NCI-H1436 treated with DMSO at 0.1 percent for 48 hours (cell line): ENCODE results near the gene DNAH8.

Experiments
- DNase-seq: peaks from one replicate; lab custom pipeline; 2025; lab: John Stamatoyannopoulos, UW

DNAH8 gene

GRCh38 chr6:38974389-38975151 lies 259.5 kb downstream of the DNAH8 start:
- no peak for DNase-seq

- no peak for DNase-seq
Observed at GRCh38 chr6:38975621-38976049, 260.5 kb downstream of the DNAH8 start.

GRCh38 chr6:38976051-38976450 lies 260.9 kb downstream of the DNAH8 start:
- DNase-seq: no peak

DNA sequence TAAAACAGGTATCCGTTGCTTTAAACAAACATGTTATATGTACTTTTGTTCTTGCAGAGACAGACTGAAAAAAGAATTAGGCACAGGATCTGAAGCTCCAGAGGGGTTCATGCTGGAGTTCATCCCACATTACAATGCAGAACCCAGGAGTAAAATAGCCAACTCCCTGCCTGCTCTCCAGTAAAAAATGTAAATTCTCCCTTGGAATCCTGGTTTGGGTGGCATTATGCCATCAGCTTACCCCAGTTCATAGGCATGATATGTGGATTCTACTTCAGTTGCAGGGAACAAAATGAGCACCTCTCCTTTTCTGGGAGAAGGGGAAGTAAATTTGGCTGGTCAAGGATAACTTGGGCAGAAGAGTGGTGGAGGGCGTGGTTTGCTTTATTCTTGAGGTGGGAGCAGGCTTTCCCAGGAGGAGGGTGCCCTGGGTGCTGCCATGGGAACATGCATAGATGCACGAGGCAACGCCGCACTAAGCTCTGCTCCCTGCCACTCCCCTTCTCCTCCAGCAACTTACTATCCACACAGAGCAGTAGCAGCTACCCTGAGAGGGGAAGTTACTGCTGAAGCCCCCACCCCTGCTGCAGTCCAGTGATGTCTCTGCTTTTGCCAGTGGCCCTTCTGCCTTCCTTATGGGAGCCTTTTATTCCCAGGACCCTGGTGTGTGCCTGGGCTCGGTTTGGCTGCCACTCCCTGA lies 261.8 kb downstream of the DNAH8 start:
- DNase-seq: no peak

DNA sequence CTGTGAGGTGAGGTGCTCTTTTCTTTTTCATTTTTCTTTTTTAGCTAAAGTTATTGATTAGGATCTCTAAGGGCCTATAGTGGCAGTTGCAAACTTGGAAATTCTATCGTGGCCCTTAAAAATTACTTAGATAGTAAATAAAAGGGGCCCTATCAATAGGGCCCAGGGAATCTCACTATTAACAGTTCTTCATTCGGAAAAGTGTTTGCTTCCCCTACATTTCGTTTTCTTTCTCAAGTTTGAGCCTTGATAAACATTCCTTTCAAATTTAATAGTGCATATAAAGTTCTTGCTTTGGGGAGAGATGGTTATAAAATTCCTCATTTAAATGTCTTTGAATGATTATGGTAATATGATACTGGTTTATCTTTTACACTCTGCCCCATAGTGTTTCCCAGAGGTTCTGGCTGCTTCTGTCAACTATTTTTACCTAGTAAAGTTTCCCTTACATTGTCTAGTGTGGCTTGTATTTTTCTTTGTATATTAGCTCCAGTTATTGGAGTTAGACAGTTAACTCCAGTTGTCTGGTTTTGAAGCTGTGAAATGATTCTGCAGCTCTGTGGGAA lies 263.1 kb downstream of the DNAH8 start:
- DNase-seq: no peak

DNA sequence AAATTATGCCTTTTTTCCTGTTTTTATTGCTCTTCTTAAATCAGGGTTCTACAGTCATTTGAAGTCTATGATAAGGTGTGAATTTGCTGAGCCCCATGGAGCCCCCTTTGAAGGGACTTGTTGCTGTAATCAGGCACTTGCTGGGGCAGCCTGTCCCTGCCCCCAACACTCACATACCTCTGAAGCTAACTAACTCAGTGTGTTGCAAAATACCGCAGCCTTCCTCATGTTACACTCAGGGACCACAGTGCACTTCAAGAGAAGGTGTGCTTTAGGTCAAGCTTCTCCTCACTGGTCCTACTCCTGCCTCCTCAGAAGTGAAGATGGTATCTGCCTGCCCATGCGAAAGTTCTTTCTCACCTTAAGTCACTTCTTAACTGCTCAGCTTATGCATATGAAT lies 267.4 kb downstream of the DNAH8 start:
- no peak for DNase-seq

GRCh38 chr6:38984723-38985122 lies 269.6 kb downstream of the DNAH8 start:
- DNase-seq: no peak

DNA sequence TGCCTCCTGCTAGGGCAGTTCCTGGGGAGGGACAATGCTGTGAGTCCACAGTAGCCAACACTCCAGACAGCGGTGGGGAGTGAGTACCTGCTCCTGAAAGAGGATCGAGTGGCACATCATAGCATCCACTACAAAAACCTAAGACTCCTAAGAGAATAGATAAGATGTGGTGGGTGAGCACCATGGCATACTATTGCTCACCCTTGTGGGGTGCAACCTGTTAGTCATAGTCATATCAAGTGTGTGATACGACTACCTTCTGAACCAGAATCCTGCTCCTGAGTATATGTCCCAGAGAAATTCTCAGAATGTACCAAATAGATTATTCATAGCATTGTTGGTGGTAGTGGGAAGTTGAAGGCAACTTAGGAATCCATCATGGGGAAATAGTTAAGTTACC lies 270.7 kb downstream of the DNAH8 start:
- DNase-seq: no peak

- no peak for DNase-seq
Observed at GRCh38 chr6:38987503-38987902, 272.4 kb downstream of the DNAH8 start.

GRCh38 chr6:38988736-38989449 lies 273.8 kb downstream of the DNAH8 start:
- DNase-seq: no peak

DNA sequence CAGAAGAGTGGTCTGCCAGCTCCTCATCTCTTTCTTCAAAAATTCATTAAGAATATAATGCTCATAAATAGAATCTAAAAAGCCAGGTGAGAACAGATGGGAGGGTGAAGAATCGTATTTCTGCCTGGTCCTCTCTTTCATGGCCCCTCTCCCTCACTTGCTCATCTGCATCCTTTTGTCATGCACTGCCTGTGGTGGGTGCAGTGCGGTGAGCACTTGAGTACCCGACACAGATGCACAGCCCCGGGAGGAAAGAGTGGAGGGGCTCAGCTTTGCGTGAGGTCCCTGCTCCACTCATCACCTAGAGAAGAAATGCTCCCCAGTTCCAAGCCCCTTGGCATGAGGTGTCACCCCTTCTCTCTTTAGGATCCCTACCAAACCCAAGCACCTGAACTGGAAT lies 275.4 kb downstream of the DNAH8 start:
- no peak for DNase-seq

GRCh38 chr6:38996676-38997075 lies 281.6 kb downstream of the DNAH8 start:
- no peak for DNase-seq

DNA sequence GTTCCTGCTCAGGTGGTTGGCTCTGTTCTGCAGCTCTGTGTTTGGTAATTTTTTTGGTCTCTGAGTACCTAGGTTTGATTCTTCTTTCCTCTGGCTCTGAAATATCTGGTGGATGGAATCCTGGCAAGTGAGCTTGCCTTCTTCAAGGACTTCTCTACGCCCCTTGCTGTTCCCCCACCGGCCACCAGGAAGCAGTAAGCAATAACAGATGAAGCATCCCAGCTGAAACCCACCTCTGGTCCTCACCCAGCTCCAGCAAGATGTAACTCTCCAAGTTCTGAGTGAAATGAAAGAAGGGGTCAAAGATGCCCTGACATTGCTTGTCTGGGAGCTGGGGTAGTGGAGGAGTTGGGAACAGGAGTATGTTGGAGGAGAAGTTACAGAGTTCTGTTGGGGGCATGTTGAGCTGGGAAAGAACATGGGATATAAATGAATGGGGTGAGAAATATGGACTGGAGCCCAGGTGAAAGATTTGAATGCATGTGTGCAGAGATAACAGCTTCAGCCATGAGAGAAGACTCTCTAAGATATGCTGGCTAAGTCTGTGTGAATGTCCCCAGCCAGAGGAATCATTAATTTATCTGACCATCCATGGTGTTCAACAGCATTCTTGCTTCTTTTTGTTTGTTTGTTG lies 282.1 kb downstream of the DNAH8 start:
- DNase-seq: no peak

DNA sequence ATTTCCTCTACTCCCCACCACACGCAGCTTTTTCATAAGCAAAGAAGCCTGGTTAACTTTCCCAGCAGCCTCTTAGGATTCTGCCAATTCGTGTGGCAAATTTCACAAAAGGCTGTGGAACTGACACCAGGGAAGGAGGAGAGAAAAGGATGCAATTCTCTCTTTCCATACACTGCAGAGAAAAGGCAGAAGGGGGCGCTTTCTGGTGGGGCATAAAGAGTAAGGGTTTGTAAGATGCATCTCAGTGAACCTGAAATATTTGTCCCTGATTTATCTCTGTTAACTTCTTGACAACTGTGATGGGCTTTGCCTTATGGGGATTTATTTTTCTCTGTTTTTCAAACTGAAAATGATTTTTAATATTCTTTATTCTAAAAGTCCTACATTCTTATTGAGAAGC lies 288.0 kb downstream of the DNAH8 start:
- no peak for DNase-seq

GRCh38 chr6:39003492-39003891 lies 288.4 kb downstream of the DNAH8 start:
- no peak for DNase-seq

- DNase-seq: no peak
Observed at GRCh38 chr6:39004801-39005200, 289.7 kb downstream of the DNAH8 start.

DNA sequence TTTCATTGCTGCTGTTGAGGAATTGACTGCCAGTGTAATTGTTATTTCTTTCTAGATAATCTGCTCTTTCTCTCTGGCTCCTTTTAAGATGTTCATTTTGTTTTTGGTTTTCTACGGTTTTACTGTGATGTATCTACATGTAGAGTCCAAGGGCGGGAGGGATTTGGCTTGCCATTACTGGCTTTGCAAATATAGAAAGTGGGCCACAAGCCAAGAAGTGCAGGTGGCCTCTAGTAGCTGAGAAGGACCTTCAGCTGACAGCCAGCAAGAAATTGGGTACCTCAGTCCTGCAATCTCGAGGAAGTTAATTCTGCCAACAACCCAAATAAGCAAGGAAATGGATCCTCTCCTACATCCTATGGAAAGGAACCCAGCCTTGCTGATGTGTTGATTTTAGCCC lies 290.7 kb downstream of the DNAH8 start:
- no peak for DNase-seq

- no peak for DNase-seq
Observed at GRCh38 chr6:39007575-39007974, 292.5 kb downstream of the DNAH8 start.

GRCh38 chr6:39008737-39009136 lies 293.6 kb downstream of the DNAH8 start:
- DNase-seq: no peak

- DNase-seq: no peak
Observed at GRCh38 chr6:39009476-39009875, 294.4 kb downstream of the DNAH8 start.

DNA sequence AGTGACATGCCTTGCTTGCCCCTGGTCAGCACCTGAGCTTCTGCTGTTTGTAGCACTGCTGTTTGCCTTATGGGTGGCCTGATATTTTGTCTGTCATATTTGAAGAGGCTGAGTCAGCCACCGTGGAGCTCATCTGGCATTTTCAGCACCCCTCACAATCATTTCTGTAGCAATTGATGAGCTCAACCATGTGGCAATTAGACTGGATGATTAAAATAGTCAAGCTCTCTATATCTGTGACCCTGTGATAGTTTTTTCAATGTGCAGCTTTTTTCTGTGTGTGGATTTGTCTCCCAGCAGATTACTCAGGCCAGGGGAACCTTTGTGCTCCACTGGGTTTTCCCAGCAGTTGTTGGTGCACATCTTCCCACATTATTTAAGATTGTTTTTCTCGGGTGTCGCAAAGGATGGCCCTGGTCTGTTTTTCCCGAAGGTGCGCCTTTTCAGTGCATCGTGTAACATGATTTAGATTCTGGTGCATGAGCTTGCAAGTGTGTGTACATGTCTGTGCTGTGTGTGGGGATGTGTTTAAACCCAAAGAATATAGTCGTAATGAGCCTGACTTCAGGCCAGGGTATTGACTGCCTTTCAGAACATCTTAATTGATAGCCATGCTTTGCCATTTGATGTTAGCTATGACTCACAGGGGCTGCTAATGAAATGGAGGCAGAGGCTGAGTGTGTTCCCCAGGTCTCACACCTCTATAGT lies 301.9 kb downstream of the DNAH8 start:
- no peak for DNase-seq

- no peak for DNase-seq
Observed at GRCh38 chr6:39017547-39017880, 302.4 kb downstream of the DNAH8 start.
